Activated CD4-positive, alpha-beta T cell treated with anti-CD3 and anti-CD28 coated beads, Interleukin-2, amount 50 U/mL, for 4 hours (primary cell): ENCODE results near the gene CRB1.

Source experiments
- DNase-seq, 2 experiments: peaks; one replicate each; pipeline ENCODE4 v3.0.0-alpha.2; 2020

The CRB1 gene

DNA sequence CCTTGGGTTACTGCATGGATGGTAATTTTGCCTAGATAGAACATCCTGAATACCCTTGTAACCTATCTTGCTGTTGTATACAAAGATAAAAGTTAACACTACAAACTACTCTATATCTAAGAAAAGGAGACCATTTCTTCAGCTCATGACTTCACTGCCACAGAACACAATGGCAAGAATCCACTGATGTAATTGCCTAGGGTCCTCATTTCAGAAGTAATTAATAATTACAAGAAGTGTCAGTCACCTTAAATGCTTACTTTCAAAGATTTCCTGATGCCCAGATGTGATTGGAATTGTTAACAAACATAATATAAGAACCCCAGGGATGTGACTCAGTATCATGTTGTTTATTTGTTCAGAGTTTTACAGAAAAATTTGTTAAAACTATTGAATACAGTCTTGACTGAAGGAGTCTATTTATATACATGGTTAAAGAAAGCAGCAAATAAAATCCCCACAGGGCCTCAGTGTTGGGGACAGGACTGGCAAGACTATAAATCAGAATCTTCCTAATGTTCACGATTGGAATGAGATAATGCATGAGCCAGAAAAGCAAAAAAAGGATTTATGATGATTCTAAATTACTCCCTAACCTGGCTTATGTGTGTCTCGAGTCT lies 83.9 kb downstream of the CRB1 start:
- no peak for DNase-seq

DNA sequence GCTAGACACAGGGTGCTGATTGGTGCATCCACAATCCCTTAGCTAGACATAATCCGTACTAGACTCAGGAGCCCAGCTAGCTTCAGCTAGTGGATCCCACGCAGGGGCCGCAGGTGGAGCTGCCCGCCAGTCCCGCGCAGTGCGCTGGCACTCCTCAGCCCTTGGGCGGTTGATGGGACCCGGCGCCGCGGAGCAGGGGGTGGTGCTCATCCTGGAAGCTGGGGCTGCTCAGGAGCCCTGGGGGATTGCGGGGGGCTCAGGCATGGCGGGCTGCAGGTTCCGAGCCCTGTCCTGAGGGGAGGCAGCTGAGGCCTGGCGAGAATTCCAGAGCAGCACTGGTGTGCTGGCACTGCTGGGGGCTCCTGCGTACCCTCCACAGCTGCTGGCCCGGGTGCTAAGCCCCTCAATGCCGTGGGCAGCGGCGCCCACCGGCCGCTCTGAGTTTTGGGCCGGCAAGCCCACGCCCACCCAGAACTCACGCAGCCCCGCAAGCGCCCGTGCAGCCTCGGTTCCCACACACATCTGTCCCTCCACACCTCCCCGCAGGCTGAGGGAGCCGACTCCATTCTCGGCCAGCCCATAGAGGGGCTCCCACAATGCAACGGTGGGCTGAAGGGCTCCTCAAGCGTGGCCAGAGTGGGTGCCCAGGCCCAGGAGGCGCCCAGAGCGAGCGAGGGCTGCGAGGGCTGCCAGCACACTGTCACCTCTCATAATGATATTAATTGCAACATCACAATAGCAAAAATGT lies 87.4 kb downstream of the CRB1 start:
- no peak for DNase-seq

DNA sequence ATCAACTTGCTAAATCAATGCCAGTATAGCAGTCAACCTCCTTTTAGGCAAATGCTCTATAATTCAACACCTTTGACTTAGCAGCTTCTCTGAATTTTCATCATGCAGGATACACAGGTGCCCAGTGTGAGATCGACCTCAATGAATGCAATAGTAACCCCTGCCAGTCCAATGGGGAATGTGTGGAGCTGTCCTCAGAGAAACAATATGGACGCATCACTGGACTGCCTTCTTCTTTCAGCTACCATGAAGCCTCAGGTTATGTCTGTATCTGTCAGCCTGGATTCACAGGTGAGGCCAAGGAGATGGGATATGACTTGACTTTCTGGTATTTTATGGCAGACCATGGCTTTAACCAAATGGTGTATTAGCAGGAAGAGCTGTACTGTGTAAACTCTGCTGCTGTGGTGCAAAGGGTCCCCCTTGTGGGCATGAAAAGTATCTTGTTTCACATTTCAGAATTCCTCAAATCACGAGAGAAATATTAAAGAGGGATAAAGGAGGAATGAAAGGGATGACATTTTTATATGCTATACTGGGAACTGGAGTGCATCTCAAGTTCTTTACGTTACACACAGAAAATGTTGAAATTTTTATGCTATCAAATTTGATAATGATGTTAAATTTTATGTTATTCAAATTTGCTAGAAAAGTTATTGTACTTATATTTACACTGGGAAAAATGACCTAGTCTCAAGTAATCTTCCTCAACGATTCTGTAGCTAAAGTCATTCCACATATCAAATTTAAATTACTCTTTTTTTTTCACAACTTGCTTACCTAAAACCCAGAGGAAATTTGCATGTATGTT lies 88.9 kb downstream of the CRB1 start:
- DNase-seq = no peak

DNA sequence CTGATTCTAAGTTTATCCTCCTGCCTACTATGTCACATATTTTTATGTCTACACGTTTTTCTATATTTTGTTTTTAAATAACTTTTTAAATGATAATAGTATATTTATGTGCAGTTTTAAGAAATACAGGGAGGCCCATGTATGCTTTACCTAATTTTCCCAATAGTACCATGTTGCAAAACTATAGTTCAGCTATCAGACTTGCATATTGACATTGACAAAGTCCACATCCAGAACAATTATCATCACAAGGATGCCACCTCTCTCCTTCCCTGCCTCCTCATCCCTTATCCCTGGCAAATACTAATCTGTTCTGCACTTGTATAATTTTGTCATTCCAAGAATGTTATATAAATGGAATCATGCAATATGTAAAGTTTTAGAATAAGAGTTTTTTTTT lies 90.9 kb downstream of the CRB1 start:
- no peak for DNase-seq

DNA sequence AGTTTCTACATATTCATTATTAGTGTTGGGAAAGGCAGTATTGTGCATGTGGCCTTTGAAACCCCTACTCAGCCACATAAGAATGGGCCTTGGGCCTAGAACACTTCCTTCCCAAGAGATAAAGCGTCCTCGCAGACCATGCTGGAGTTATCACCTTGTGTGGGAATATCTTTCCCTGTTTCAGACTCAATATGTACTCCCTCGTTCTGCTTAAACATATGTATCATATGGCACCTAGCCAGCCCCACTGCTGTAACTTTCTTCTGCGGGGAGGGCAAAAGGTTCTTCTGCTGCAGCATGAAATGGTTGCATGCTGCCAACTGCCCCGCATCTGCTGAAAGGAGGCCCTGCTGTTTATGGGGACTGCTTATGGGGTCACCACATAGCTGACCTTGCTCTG lies 92.0 kb downstream of the CRB1 start:
- no peak for DNase-seq

DNA sequence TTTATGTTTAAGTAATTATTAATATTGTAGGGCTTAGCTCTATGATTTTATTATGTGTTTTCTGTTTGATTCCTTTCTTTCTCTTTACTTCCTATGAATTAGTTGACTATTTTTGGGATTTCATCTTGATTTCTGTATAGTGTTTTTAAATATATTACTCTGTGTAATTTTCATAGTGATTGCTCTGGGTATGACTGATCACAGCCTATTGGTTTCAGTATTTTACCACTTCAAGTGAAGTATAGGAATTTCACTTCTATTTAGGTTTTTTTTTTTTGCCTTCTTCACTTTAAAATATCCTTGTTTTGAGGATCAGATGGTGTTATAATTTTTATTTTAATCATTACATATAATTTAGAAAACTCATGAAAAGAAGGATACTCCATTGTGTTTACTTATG lies 94.8 kb downstream of the CRB1 start:
- DNase-seq = no peak

DNA sequence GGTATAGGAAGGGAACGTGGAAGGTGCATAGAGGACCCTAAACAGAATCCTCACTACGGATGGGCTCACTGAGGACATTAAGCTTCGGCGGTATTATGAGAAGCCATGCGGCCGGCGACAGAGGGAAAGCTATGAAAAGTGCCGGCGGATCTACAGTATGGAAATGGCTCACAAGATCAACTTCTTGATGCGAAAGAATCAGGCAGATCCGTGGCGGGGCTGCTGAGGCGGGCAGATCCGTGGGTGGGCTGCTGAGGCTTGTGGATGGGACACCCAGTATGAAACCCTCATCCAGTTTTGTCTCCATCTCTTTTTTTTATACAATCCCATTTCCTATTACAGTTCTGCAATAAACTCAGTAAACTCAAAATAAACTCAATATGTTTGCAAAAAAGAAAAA lies 95.8 kb downstream of the CRB1 start:
- DNase-seq = no peak

DNA sequence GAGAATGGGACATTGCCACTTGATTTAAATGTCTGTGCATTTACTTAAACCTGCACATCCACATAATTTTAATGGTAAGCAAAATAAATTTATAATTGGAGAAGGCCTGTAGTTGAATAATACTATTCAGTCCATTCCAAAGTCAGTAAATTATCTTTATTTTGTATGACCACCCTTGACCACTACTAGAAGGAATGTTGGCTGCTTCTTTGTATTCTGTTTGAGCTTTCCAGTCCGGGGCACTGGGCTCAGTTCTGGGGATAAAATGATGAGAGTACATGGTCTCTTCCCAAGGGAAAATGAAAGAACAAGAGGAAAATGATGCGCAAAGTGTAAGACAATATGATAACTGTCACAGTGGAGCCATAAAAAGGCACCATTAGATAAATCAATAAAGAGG lies 98.9 kb downstream of the CRB1 start:
- DNase-seq = no peak

DNA sequence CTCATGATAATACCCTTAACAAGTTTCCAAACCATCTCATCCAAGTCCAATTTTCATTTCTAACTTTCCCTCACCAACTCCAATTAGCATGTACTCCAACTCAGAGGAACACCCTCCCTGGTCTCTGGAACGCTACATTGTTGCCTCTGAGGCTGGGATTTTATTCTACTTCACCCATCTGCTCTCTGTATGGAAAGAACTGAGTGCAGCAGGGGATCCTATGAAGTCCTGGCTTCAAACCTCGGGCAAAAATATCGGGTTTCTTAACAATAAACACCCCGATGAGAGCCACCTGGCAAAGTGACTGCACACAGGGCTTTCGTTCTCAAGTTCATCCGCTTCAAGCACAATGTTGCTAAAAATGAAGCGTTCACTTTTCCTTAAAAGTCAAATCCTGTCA lies 99.6 kb downstream of the CRB1 start:
- DNase-seq = no peak

DNA sequence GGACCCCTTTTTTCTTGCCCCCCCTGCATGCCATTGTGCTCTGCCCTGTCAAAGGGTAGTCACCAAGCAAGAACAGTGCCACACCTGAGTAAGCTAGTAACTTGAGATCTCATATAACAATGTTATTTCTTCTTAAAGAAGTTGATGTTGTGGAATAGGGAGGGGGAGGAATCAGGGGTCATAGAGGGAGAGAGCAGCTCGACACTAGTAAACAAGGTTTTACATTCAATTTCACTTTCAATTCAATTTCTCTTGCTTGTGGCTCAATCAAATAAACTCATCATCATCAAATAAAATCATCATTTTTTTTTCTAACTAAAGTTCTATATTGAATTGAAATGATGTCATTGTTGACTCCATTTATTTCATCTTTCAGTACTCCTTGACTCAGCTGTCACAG lies 106.4 kb downstream of the CRB1 start:
- no peak for DNase-seq

DNA sequence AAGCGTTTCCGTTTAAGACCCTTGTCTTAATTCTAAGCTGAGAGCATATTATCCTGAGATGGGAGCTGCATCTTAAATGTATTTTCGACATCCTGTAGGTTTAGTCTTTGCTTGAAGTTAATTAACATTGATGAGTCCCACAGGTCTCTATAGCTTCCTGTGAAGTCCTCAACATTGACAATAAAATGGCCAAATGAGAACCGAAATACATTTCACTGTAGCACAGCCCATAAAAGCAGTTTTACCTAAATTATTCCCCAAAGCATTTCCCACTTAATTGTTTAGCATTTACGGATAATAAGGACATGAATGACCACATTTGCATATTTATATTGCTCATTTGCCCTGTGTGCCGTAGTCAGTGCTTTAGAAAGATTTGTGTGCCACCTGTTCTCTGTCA lies 116.4 kb downstream of the CRB1 start:
- no peak for DNase-seq

DNA sequence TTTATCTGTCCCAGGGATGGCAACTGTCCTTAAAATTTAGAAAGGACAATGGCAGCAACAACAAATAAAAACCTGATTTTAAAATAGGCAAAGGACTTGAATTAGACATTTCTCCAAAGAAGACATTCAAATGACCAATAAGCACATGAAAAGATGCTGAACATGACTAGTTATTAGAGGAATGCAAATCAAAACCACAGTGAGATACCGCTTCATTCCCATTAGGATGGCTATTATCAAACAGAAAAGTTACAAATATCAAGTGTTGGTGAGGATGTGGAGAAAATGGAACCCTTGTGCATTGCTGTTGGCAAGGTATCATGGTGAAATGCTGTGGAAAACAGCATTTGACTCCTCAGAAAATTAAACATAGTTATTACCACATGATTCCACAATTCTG lies 120.7 kb downstream of the CRB1 start:
- DNase-seq = no peak

DNA sequence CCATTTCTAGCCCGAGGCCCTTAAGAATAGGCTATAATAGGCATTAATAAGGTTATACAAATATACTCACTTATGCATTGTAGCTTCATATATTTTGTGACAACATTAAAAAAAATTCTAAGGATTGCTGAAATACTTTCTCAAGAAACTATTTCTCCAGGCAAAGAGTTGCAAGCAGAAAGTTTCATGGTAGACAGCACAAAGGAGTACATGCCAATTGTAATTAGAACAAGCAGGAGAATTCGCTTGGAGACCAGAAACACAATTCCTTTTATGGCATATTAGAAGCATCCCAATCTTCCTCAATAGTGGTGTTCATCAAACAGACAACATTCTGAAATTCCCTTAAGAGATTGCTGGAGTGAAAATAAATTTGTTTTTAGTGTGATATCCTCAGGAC lies 122.8 kb downstream of the CRB1 start:
- no peak for DNase-seq

DNA sequence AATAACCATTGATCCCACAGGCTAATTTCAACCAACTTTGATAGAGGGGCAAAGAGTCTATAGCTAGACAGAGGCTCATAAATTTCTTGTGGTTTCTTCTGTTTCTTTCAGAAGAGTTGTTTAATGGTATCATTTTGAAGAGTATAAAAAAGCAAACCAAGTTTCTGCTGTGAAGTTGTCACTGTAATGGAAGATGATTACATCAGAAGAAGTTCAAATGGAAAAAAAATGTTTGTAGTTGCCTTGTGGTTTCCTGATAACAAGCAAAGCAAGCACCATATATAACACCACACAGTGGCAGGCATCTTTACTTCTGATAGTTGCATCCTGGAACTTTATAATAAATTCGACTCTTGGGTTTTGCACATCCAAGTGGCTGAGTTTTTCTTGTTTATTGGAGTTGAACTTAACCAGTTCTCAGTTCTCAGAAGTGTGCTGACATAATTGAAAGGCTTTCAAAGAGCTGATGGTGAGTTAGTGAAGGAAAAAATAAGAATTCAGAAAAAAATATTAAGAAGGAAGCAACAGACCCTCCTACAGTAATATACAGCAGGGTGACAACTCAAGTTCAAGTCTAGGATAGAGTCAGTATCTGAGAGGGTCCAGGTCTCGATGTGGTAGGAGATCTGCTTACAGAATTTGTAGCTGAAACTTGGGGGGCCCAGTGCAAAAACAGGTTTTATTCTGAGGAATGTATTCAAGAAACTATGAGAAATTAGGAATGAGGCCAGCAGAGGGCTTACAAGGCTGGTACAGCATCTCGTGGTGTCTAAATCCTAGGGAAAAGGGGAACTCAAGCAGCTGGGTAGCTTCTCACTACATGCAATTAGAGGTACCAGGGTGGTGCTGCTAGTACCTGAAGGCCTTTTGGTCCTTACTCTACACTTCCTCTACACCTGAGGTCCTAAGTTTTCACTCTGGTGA lies 123.5 kb downstream of the CRB1 start:
- DNase-seq = no peak

DNA sequence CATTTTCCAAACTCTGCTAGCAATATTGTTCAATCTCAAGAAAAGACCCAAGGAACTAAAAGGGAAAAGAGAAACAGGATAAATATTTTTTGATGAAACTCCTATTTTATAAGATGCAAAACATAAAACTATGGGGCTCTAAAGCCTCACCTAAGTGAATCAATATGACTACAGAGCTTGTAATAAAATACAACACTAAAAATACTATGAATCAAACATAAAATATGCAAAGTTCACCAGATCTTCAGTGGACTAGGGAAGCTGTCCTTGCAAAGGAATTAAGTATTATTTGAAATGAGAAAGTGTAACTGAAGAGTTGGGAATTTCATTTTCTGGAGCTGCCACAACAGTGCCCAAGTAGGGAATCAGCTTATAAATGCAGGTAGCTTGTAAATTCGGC lies 124.5 kb downstream of the CRB1 start:
- DNase-seq = no peak

DNA sequence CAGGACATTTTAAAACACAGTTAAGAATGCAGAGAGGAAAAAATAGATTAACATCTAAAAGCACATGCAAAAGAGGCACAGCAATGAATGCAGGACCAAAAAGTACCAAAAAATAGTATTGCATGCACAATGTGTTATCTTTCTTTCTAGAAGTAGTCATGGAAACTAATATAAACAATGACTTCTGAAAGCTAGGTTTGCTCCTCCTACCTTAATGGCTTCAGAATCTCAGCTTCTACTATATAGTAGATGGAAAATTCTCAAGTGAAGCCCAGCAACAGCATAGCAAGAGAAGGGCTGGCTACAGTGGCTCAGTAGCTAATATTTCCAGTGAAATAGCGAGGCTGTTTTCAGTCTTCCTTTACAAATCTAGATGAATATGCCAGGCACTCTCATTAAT lies 125.1 kb downstream of the CRB1 start:
- no peak for DNase-seq

DNA sequence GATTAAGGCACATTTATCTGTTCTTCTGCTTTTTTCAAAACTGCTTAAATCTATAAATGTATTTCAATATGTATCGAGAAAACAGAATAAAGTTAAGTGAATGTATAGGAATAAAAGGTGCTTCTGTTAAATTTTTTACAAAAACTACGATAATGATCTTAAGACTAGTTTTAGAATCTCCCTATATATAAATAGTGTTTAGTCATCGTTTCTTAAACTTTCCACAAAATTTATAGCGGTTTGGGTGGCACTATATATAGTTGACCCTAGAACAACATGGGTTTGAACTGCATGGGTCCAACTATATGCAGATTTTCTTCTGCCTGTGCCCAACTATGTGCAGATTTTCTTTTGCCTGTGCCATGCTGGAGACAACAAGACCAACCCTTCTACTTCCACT lies 125.7 kb downstream of the CRB1 start:
- no peak for DNase-seq

DNA sequence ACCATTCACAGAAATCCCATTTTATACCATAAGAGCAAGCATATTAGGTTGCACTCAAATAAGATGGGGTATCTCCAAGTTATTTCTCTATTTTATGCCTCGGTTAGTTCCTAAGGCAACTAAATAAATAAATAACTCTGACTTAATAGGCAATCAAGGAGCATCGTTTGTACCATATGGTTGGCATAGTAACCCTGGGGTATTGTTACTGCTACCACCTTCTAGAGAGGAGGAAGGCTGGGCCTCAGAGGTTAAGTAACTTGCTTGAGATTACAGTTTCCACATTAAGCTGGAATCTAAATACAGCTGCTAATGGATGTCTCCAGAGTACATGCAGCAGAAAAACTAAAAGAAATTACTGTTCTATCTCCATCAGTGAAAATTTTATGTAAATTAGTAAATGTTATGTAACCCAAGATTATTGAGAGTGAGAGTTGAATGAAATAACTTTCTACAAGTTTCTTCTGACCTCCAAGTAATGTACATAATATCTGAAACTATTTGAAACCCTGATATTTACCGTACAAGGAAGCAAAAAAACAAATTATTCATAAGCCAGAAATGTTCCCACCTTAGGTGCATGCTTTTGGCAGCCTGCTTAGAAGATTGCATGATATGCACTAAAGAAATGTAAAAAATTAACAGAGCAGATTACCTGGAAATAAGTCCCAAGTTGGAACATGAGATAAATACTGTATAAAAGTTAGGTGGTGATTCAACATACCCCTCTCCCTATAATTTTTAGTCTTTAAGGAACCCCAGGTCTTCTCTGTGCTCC lies 127.0 kb downstream of the CRB1 start:
- no peak for DNase-seq

DNA sequence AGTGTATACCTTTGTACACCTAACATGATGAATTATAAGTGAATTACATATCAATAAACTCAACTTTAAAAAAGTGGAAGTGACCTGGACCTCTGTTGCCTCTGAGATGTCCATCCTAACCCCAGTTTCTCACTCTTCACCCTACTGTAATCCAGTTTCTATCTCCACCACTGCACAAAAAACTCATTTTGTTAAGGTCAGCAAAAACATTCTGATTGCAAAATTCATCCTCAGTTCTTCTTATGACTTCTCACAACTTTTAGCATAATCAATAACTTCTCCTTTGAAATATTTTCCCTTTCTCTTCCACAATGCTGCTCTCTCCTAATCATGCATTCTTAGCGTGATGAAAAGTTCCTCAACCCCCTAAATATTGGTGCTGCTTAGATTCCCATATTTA lies 129.8 kb downstream of the CRB1 start:
- no peak for DNase-seq

DNA sequence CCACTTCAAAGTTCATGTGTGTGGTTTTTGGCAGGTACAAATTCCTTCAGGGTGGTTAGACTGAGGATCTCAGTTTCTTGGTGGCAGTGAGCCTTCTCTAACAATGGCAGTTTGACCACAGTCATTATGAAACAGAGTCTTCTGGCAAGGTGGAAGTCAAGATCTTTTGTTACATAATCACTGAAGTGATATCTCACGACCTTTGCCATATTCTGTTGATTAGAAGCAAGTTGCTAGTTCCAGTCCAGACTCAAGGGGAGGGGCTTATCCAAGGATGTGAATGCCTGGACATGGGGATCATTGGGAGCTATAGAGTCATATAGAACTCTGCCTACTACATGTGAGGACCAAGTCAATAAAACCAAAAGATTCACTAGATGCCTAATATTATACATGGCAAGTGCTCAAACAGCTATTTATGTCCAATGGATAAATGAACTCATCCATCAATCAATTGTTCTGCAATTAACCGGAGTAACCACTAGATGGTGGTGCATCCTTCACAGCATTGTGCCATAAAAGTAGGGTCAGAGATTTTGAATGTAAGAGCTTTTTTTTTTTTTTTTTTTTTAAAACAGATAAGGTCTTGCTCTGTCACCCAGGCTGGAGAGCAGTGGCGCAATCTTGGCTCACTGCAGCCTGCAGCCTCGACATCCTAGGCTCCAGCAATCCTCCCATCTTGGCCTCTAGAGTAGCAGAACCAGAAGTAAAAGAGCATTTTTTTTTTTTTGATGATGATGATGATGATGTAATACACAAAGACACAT lies 131.9 kb downstream of the CRB1 start:
- no peak for DNase-seq

DNA sequence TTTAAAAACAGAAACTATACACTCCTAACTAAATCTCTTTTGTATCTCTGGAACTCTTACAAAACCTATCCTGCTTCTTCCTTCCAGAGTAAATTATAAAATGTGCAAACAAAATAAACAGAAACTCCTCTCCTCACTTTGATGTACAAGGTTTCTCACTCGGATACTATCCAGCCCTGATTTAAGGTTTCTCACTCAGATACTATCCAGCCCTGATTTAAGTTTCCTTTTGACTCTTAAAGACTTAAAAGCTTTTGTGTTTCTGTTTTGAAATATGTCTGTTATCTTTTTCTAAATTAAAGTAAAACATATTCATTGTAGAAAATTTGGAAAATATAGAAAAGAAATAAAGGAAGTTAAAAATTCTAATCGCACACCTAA lies 132.5 kb downstream of the CRB1 start:
- DNase-seq = no peak

DNA sequence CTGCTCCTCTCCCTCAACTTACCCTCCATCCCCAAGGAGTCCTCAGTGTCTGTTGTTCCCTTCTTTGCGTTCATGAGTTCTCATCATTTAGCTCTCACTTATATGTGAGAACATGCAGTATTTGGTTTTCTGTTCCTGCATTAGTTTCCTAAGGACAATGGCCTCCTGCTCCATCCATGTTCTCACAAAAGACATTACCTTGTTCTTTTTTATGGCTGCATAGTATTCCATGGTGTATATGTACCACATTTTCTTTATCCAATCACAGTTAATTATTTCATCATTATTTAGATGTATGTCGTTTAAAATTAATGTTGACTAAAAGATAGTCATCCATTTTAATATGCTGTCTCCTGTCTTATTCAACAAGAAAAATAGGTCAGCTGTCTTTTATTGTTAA lies 134.1 kb downstream of the CRB1 start:
- DNase-seq = no peak
